ENCODE measurements around the gene ERMP1. TPM values are rescaled to one million over a fixed set of nuclear protein-coding genes. Genes with fewer than 3 reads are reported as not detected.

The ERMP1 gene
- total and polyA plus RNA-seq, 2 donors (not counting 1 experiment from before 2014, with no cell fraction given) = 4.9 to 10.6 TPM

Other genes with a start within 250 kb of the ERMP1 start
- 58.8 and 58.9 TPM in 2 replicates for gene RIC1, start 204.0 kb downstream of the ERMP1 start, total RNA-seq
- gene RIC1, start 204.0 kb downstream of the ERMP1 start, polyA plus RNA-seq = 20.7 and 26.5 TPM in 2 replicates
- gene MLANA, start 57.8 kb upstream of the ERMP1 start, total RNA-seq = not detected in 2 replicates
- not detected in 2 replicates for gene MLANA, start 57.8 kb upstream of the ERMP1 start, polyA plus RNA-seq
- 25.0 and 25.9 TPM in 2 replicates for gene RANBP6, start 182.5 kb upstream of the ERMP1 start, total RNA-seq
- 7.2 and 10.3 TPM in 2 replicates for gene RANBP6, start 182.5 kb upstream of the ERMP1 start, polyA plus RNA-seq